HepG2 (cell line): ENCODE results near the gene MLF1. TPM values are rescaled to one million over a fixed set of nuclear protein-coding genes. Genes with fewer than 3 reads are reported as not detected.

ENCODE experiments used
- ATAC-seq: fragments of 200-7000 bp; cut with Tn5 transposase; 3 replicates; pipeline ENCODE4 v1.9.1; 2020; ENCODE audit warnings: mild to moderate bottlenecking, moderate library complexity
- BruUV-seq: library from RNA; stranded (reverse); fragments of 400-500 nt; replicated peaks from 2 replicates; lab custom pipeline; 2021; lab: Mats Ljungman, UMichigan
- CTCF ChIA-PET: fragments of 300-600 bp; formaldehyde crosslinking; extraction: SDS; loops from one replicate; lab custom pipeline; 2021; ENCODE audit warnings: low total read pairs, inconsistent platforms, low intra/inter-chr PET ratio; lab: Yijun Ruan, JAX
- POLR2A ChIA-PET: fragments of 350-600 bp; sonication (Branson Sonifier 250); formaldehyde crosslinking; loops from one replicate; lab custom pipeline; 2020; ENCODE audit warnings: antibody characterized with exemption, inconsistent platforms; lab: Yijun Ruan, JAX
- DNase-seq: peaks from one replicate; pipeline ENCODE4 v3.0.0-alpha.2; 2015; ENCODE audit warnings: low spot score
- FAIRE-seq: peaks from 3 replicates; lab custom pipeline; 2011; peaks lifted over from hg19 to GRCh38; lab: Jason Lieb, UNC
- H2AFZ ChIP-seq: one replicate; pipeline ENCODE4 v1.6.1; 2011; ENCODE audit warnings: low read length, inconsistent platforms
- H3K27ac ChIP-seq: fragments of 300-600 bp; 3 replicates; pipeline ENCODE4 v1.8.0; 2011; ENCODE audit warnings: mixed run types, mild to moderate bottlenecking, mixed read lengths, low read length, inconsistent platforms; ENCODE audit not compliant: insufficient read depth; ENCODE audit errors: extremely low read length
- H3K27me3 ChIP-seq, 2 experiments: fragments of 200-600 bp in 1 of 2; 2 replicates in 1 of 2; 3 replicates in 1 of 2; pipeline versions ENCODE4 v1.6.0 to v1.8.0; 2011; ENCODE audit warnings: low read length in 2 of 2, mild to moderate bottlenecking in 2 of 2, moderate library complexity in 2 of 2, inconsistent platforms in 1 of 2; ENCODE audit not compliant: insufficient read depth in 2 of 2, control insufficient read depth in 1 of 2
- H3K36me3 ChIP-seq, 2 experiments: fragments of 200-600 bp in 1 of 2; replicated peaks in 1 of 2; 2 replicates in 1 of 2; 3 replicates in 1 of 2; pipeline versions ENCODE4 v1.5.1 to v1.8.0; 2011; ENCODE audit warnings: low read length in 2 of 2, inconsistent platforms in 1 of 2; ENCODE audit not compliant: insufficient read depth in 2 of 2, control insufficient read depth in 1 of 2
- H3K4me1 ChIP-seq: 2 replicates; pipeline ENCODE4 v1.5.1; 2012; ENCODE audit warnings: low read length, inconsistent platforms; ENCODE audit not compliant: insufficient read depth
- H3K4me2 ChIP-seq: 2 replicates; pipeline ENCODE4 v1.6.0; 2011; ENCODE audit warnings: low read depth, low read length, inconsistent platforms
- H3K4me3 ChIP-seq, 3 experiments: fragments of 200-600 bp in 1 of 3; sonication (generic), shearing (Covaris generic) in 1 of 3; replicated peaks in 1 of 3; 2 replicates each; pipeline ENCODE4 v1.5.1; 2011 to 2016; ENCODE audit warnings: low read length in 3 of 3, inconsistent platforms in 2 of 3, low read depth in 2 of 3, mild to moderate bottlenecking in 2 of 3, control low read depth in 1 of 3, mixed read lengths in 1 of 3; ENCODE audit not compliant: insufficient read depth in 1 of 3
- H3K79me2 ChIP-seq: one replicate; pipeline ENCODE4 v1.6.1; 2011; ENCODE audit warnings: low read length, inconsistent platforms; ENCODE audit not compliant: insufficient read depth
- H3K9ac ChIP-seq: 2 replicates; pipeline ENCODE4 v1.6.0; 2011; ENCODE audit warnings: mild to moderate bottlenecking, low read depth, low read length, inconsistent platforms; ENCODE audit not compliant: insufficient read depth
- H3K9me3 ChIP-seq: 2 replicates; pipeline ENCODE4 v1.5.1; 2012; ENCODE audit warnings: mild to moderate bottlenecking, low read length
- H4K20me1 ChIP-seq: 2 replicates; pipeline ENCODE4 v1.6.0; 2011; ENCODE audit warnings: inconsistent platforms, mild to moderate bottlenecking, low read length, moderate library complexity; ENCODE audit not compliant: insufficient read depth
- ETS1 ChIP-seq: sonication (generic); formaldehyde crosslinking; IDR thresholded peaks from 2 replicates; pipeline ENCODE4 v1.4.0; 2020; ENCODE audit warnings: missing genetic modification reagents
- HNRNPLL ChIP-seq: fragments of 200-400 bp; formaldehyde crosslinking; IDR thresholded peaks from 2 replicates; pipeline ENCODE4 v1.6.1; 2017; ENCODE audit warnings: mild to moderate bottlenecking, low read depth, low read length; ENCODE audit not compliant: poor library complexity, severe bottlenecking
- ISL2 ChIP-seq: sonication (generic); formaldehyde crosslinking; IDR thresholded peaks from 2 replicates; pipeline ENCODE4 v1.5.0; 2020; ENCODE audit warnings: missing genetic modification reagents
- KAT8 ChIP-seq: IDR thresholded peaks from 2 replicates; pipeline ENCODE4 v1.6.1; 2016; ENCODE audit warnings: missing genetic modification reagents, missing compliant biosample characterization
- KDM2A ChIP-seq: sonication (generic); formaldehyde crosslinking; IDR thresholded peaks from 2 replicates; pipeline ENCODE4 v1.4.0; 2020; ENCODE audit warnings: low read depth, missing genetic modification reagents, borderline replicate concordance
- MAFK ChIP-seq, 2 experiments: IDR thresholded peaks in 1 of 2; conservative IDR thresholded peaks in 1 of 2; 2 replicates each; pipeline ENCODE4 v1.6.1; 2011; ENCODE audit warnings: improper control_type of control experiment in 2 of 2, low read length in 2 of 2
- RFX1 ChIP-seq: fragments of 450-650 bp; IDR thresholded peaks from 2 replicates; pipeline ENCODE4 v1.6.1; 2017
- TBP ChIP-seq: sonication (generic); formaldehyde crosslinking; IDR thresholded peaks from 2 replicates; pipeline ENCODE4 v1.5.0; 2020; ENCODE audit warnings: missing genetic modification reagents
- YY1 ChIP-seq: IDR thresholded peaks from 2 replicates; pipeline ENCODE4 v1.6.1; 2011; ENCODE audit warnings: low read length, low read depth, moderate library complexity, mild to moderate bottlenecking; ENCODE audit not compliant: insufficient read depth, insufficient replicate concordance
- ZFP62 ChIP-seq: sonication (generic); formaldehyde crosslinking; IDR thresholded peaks from 2 replicates; pipeline ENCODE4 v1.4.0; 2020; ENCODE audit warnings: missing genetic modification reagents
- ZFX ChIP-seq: sonication (generic); formaldehyde crosslinking; IDR thresholded peaks from 2 replicates; pipeline ENCODE4 v1.4.0; 2020; ENCODE audit warnings: mild to moderate bottlenecking, low read depth, missing genetic modification reagents, moderate library complexity
- ZMYM3 ChIP-seq: sonication (generic); formaldehyde crosslinking; IDR thresholded peaks from 2 replicates; pipeline ENCODE4 v1.5.1; 2020; ENCODE audit warnings: mild to moderate bottlenecking, missing genetic modification reagents
- ZNF33B ChIP-seq: sonication (generic); formaldehyde crosslinking; IDR thresholded peaks from 2 replicates; pipeline ENCODE4 v1.5.1; 2020; ENCODE audit warnings: mild to moderate bottlenecking, missing genetic modification reagents
- ZNF572 ChIP-seq: sonication (generic); formaldehyde crosslinking; IDR thresholded peaks from 2 replicates; pipeline ENCODE4 v1.5.1; 2020; ENCODE audit warnings: mild to moderate bottlenecking, missing genetic modification reagents
- WGBS: methylation state at CpG from one replicate; pipeline ENCODE4 v1.1.6; 2017; ENCODE audit warnings: low lambda C conversion rate; 5-methylcytosine and 5-hydroxymethylcytosine counted together
- in situ Hi-C: cut with HindIII; loops from 2 replicates; pipeline ENCODE4 v1.10.0; 2017; ENCODE audit warnings: low pct_unique_long_range_greater_than_20kb; ENCODE audit not compliant: extremely low pct_ligation_motif_present
- intact Hi-C: fragments of 100-400 bp; cut with micrococcal nuclease; formaldehyde crosslinking; loops from one replicate; pipeline ENCODE4 v1.10.0; 2022; ENCODE audit not compliant: unreplicated experiment
- polyA plus RNA-seq, 8 experiments: library from polyadenylated mRNA; depleted of rRNA in 3 of 8; stranded (reverse) in 7 of 8; unstranded in 1 of 8; fragments of >200 nt; fragmentation: Illumina TruSeq in 4 of 8; extraction: Trizol in 4 of 8; gene quantifications; 2 replicates each; pipeline versions ENCODE4 v1.2.1 to v1.2.3, GENCODE V29; 2011 to 2016; ENCODE audit warnings: low read depth in 4 of 8, missing spikeins in 1 of 8, mixed read lengths in 1 of 8; ENCODE audit not compliant: insufficient read depth in 1 of 8
- total RNA-seq, 5 experiments: library from RNA; depleted of rRNA; stranded (reverse); fragments of >200 nt; fragmentation: Illumina TruSeq; extraction: Trizol; gene quantifications; 2 replicates each; pipeline ENCODE4 v1.2.3, GENCODE V29; 2016; ENCODE audit warnings: low read depth in 1 of 5
- TF ChIP-seq, protein P1 (sequence below): sonication (generic); formaldehyde crosslinking; IDR thresholded peaks from 2 replicates; pipeline ENCODE4 v1.4.0; 2020; ENCODE audit warnings: missing genetic modification reagents

Gene MLF1
- total and polyA plus RNA-seq, 2 of the 13 experiments (the other 11 are each of a cell fraction or from before 2014, with no cell fraction given) = 0.88 to 1.0 TPM

DNA sequence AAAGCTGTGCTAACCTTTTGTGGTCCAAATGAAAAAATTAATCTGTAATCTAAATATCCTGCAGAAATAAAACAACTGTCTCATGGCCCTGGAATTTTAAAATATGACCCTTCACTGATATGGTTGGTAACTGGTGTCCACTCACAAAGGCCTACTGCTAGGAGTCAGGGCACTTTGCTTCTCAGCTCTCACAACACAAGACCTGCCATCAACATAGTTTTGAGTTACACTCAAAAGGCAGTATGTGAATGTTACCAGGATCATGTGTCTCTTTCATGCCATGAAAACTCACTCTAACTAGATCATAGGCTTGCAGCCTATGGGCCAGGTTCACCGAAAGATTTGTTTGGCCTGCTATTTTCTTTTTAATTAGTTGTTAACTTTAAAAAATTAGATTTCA lies 10.0 kb upstream of the MLF1 start:
- no peak overlapping the region for H3K4me2 ChIP-seq
- WGBS = 94% methylated on average over 1 of the region's 1 CpG
- no peak overlapping the region for H2AFZ ChIP-seq
- H3K36me3 ChIP-seq = no peaks in the 10 kb centered on the region
- intact Hi-C loops = no loop called here
- no peak overlapping the region for H3K27ac ChIP-seq
- TF ChIP-seq ZNF33B (CRISPR knock-in tag) (no peak), MAFK (conservative IDR thresholded peaks at IDR 0.05 in 1 of 2, IDR thresholded peaks at IDR 0.05 in 1 of 2; ENCODE audit: low read length in 2 of 2) (no peak), ISL2 (CRISPR knock-in tag) (no peak), KDM2A (no peak), TBP (CRISPR knock-in tag) (no peak)
- TF ChIP-seq, protein P1, sequence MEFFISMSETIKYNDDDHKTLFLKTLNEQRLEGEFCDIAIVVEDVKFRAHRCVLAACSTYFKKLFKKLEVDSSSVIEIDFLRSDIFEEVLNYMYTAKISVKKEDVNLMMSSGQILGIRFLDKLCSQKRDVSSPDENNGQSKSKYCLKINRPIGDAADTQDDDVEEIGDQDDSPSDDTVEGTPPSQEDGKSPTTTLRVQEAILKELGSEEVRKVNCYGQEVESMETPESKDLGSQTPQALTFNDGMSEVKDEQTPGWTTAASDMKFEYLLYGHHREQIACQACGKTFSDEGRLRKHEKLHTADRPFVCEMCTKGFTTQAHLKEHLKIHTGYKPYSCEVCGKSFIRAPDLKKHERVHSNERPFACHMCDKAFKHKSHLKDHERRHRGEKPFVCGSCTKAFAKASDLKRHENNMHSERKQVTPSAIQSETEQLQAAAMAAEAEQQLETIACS = no peak
- DNase-seq (no peak), ATAC-seq (no peak), FAIRE-seq (no peak)
- H3K9ac ChIP-seq = no peak overlapping the region
- no peak overlapping the region for H3K4me3 ChIP-seq
- ChIA-PET POLR2A (no interaction called here), CTCF (no interaction called here)
- H3K27me3 ChIP-seq = no peaks in the 10 kb centered on the region; a peak in 1 of 5 replicates
- H3K4me1 ChIP-seq = no peaks in the 10 kb centered on the region
- no peaks in the 10 kb centered on the region for H3K9me3 ChIP-seq
- no peaks in the 10 kb centered on the region for H3K79me2 ChIP-seq
- H4K20me1 ChIP-seq = no peaks in the 10 kb centered on the region
- no TSS peak for BruUV-seq
- in situ Hi-C loops = no loop called here

DNA sequence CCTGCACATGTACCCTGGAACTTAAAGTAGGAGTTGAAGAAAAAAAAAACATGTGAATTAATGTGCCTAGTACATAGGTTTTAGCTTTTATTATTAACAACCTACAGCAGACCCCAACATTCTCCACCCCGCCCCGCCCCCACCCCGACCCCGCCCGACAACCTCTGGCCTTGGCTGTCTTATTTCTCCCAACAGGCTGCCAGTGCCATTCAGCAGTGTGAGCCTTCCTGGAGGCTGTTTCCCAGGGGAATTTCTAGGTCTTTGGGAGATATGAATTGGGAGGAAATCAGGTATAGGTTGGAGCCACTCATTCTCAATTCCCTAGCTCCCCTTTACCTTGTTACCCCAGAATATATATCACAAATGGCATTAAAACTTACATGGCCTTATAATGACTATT lies 8.3 kb upstream of the MLF1 start:
- Histone ChIP-seq H3K4me2 (no peak overlapping the region), H3K36me3 (no peaks in the 10 kb centered on the region), H3K27ac (no peak overlapping the region), H3K79me2 (no peaks in the 10 kb centered on the region), H2AFZ (no peak overlapping the region), H3K4me3 (no peak overlapping the region), H3K9ac (no peak overlapping the region), H4K20me1 (no peaks in the 10 kb centered on the region), H3K4me1 (no peaks in the 10 kb centered on the region), H3K9me3 (no peaks in the 10 kb centered on the region), H3K27me3 (no peaks in the 10 kb centered on the region; a peak in 1 of 5 replicates)
- ATAC-seq (no peak), DNase-seq (no peak), FAIRE-seq (no peak)
- WGBS = 0% methylated on average over 4 of the region's 5 CpGs
- ChIA-PET POLR2A (no interaction called here), CTCF (no interaction called here)
- no TSS peak for BruUV-seq
- intact Hi-C loops (no loop called here), in situ Hi-C loops (no loop called here)
- no peak for TF ChIP-seq YY1
- no peak for TF ChIP-seq HNRNPLL
- no peak for TF ChIP-seq RFX1
- TF ChIP-seq ZFX (CRISPR knock-in tag) = no peak
- no peak for TF ChIP-seq ZNF572 (CRISPR knock-in tag)
- no peak for TF ChIP-seq ETS1 (CRISPR knock-in tag)
- no peak for TF ChIP-seq KAT8 (CRISPR knock-in tag)
- no peak for TF ChIP-seq ZMYM3 (CRISPR knock-in tag)
- no peak for TF ChIP-seq ZFP62 (CRISPR knock-in tag)
